OCI-LY3 (cell line): ENCODE data around the gene SPECC1L.
A peak's percentile ranks its signal among the peaks of the same experiment; 100 is the strongest.

ENCODE experiments used
- H2AFZ ChIP-seq: fragments of 200-600, 300-600 bp; shearing (Covaris generic); 2 replicates; pipeline ENCODE4 v1.6.0; 2014; ENCODE audit warnings: antibody characterized with exemption, low read depth, low read length
- H3K27ac ChIP-seq: fragments of 200-600, 300-600 bp; sonication (generic); 2 replicates; pipeline ENCODE4 v1.5.1; 2014; ENCODE audit warnings: mild to moderate bottlenecking, low read length, moderate library complexity, mixed read lengths
- H3K27me3 ChIP-seq: fragments of 200-600, 300-600 bp; sonication (generic); 2 replicates; pipeline ENCODE4 v1.6.1; 2014; ENCODE audit warnings: low read depth, low read length, mixed read lengths
- H3K36me3 ChIP-seq: fragments of 200-600, 300-600 bp; sonication (generic); replicated peaks from 2 replicates; pipeline ENCODE3; 2014; ENCODE audit warnings: low read depth, low read length, mixed read lengths
- H3K4me1 ChIP-seq: fragments of 300-600, 200-600 bp; sonication (generic); 2 replicates; pipeline ENCODE4 v1.6.1; 2014; ENCODE audit warnings: low read length, mixed read lengths
- H3K4me2 ChIP-seq: fragments of 200-600, 300-600 bp; sonication (generic); 2 replicates; pipeline ENCODE4 v1.6.1; 2014; ENCODE audit warnings: low read length, mixed read lengths
- H3K4me3 ChIP-seq: fragments of 300-600, 200-600 bp; sonication (generic); 2 replicates; pipeline ENCODE4 v1.5.1; 2014; ENCODE audit warnings: antibody characterized with exemption, mild to moderate bottlenecking, low read length, moderate library complexity
- H3K79me2 ChIP-seq: fragments of 300-600, 200-600 bp; shearing (Covaris generic); 2 replicates; pipeline ENCODE4 v1.6.1; 2014; ENCODE audit warnings: mild to moderate bottlenecking, low read length, mixed read lengths
- H3K9ac ChIP-seq: fragments of 300-600, 200-600 bp; shearing (Covaris generic); 2 replicates; pipeline ENCODE4 v1.6.0; 2014; ENCODE audit warnings: mild to moderate bottlenecking, low read length, moderate library complexity
- H3K9me3 ChIP-seq: fragments of 200-600, 300-600 bp; shearing (Covaris generic); 2 replicates; pipeline ENCODE4 v1.6.1; 2014; ENCODE audit warnings: low read length, mixed read lengths; ENCODE audit not compliant: insufficient read depth
- H4K20me1 ChIP-seq: fragments of 200-600, 300-600 bp; sonication (generic); 2 replicates; pipeline ENCODE4 v1.6.1; 2016; ENCODE audit warnings: low read length, mixed read lengths; ENCODE audit not compliant: insufficient read depth
- CTCF ChIP-seq: fragments of 200-600, 300-600 bp; sonication (generic); IDR thresholded peaks from 2 replicates; pipeline ENCODE4 v1.5.1; 2014; ENCODE audit warnings: antibody characterized with exemption, low read length, low read depth
- EZH2phosphoT487 ChIP-seq: fragments of 200-600 bp; shearing (Covaris generic); IDR thresholded peaks from 2 replicates; pipeline ENCODE4 v1.6.1; 2018; ENCODE audit warnings: antibody characterized with exemption, mixed run types, low read depth

SPECC1L gene

DNA sequence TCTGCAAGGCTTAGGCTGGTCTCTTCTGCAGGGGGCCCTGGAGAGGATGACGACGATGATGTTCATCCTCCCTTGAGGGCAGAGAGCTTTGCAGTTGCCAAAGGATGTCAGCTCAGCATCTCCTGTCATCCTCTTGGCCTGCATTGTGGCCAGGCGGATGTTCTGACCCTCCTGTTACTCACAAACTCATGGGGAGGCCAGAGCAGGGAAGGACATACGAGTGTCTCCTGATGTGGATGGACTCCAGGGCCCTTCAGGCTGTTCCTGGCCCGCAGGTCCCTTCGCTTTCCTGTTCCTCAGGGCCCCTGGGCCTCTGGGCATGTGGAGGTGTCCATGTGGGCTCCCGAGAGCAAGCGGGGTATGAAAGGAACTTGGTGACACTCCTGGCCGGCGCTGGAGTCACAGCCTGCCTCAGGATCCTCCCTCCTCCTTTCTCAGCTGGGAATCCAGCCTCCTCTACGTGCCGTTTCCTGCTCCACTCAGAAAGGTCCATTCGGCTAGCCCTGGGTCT lies 165.3 kb downstream of the SPECC1L start:
- H3K9ac ChIP-seq, result peak overlapping the region; percentile 56; the same call in 1 of the 2 replicates
- H4K20me1 ChIP-seq, result 0 out of 2 replicates have a peak, but pooled peaks cover 6% of the 10 kb centered on the region
- no peaks in the 10 kb centered on the region for H3K27me3 ChIP-seq
- peaks cover 8% of the 10 kb centered on the region; the same call in 1 of the 2 replicates for H3K79me2 ChIP-seq
- H3K9me3 ChIP-seq, result no peaks in the 10 kb centered on the region
- H3K4me2 ChIP-seq, result peak overlapping the region; percentile 92
- H2AFZ ChIP-seq, result no peak overlapping the region
- H3K36me3 ChIP-seq, result peaks cover 2% of the 10 kb centered on the region
- H3K4me3 ChIP-seq, result no peak overlapping the region
- H3K27ac ChIP-seq, result peak overlapping the region; percentile 93
- no peak for TF ChIP-seq EZH2phosphoT487
- TF ChIP-seq CTCF, result no peak
- H3K4me1 ChIP-seq, result peaks cover 73% of the 10 kb centered on the region

GRCh38 chr22:24436553-24436952 lies 165.9 kb downstream of the SPECC1L start:
- Histone ChIP-seq H3K36me3 (peaks cover 2% of the 10 kb centered on the region), H3K9me3 (no peaks in the 10 kb centered on the region), H3K4me3 (no peak overlapping the region), H3K27me3 (no peaks in the 10 kb centered on the region), H3K4me1 (peaks cover 66% of the 10 kb centered on the region), H3K4me2 (no peak overlapping the region), H2AFZ (no peak overlapping the region), H3K79me2 (peaks cover 8% of the 10 kb centered on the region; the same call in 1 of the 2 replicates), H3K9ac (no peak overlapping the region), H4K20me1 (0 out of 2 replicates have a peak, but pooled peaks cover 6% of the 10 kb centered on the region), H3K27ac (no peak overlapping the region)
- no peak for TF ChIP-seq CTCF
- no peak for TF ChIP-seq EZH2phosphoT487

DNA sequence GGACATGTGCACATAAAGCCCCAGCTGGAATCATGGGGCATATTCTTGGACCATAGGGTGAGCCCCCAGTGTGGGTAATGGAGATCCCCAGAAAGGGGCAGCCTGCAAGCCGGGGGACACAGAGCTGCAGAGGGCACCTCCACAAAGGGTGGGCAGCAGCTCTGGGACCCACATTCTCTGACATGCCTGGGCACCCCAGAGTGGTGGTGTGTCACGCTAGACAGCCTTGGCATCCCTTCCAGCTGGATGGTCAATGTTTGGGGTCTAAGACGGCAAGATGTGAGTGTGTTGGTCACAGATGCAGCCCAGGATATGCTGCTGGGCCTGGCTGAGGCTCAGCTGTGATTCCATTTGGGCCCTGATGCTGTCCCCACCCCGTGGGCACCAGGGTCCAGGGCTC lies 166.5 kb downstream of the SPECC1L start:
- H3K79me2 ChIP-seq, result peaks cover 5% of the 10 kb centered on the region; the same call in 1 of the 2 replicates
- no peak overlapping the region for H3K4me3 ChIP-seq
- H3K9me3 ChIP-seq, result no peaks in the 10 kb centered on the region
- H3K27ac ChIP-seq, result no peak overlapping the region
- no peaks in the 10 kb centered on the region for H3K27me3 ChIP-seq
- H2AFZ ChIP-seq, result no peak overlapping the region
- no peak overlapping the region for H3K4me2 ChIP-seq
- H3K4me1 ChIP-seq, result peaks cover 63% of the 10 kb centered on the region
- no peak overlapping the region for H3K9ac ChIP-seq
- 0 out of 2 replicates have a peak, but pooled peaks cover 6% of the 10 kb centered on the region for H4K20me1 ChIP-seq
- no peak for TF ChIP-seq CTCF
- no peak for TF ChIP-seq EZH2phosphoT487
- peaks cover 2% of the 10 kb centered on the region for H3K36me3 ChIP-seq

- no peak for TF ChIP-seq EZH2phosphoT487
- TF ChIP-seq CTCF, result peak; percentile 64
- H2AFZ ChIP-seq, result no peak overlapping the region
- no peak overlapping the region for H3K4me2 ChIP-seq
- H3K9ac ChIP-seq, result no peak overlapping the region
- H3K79me2 ChIP-seq, result no peaks in the 10 kb centered on the region; the same call in 1 of the 2 replicates
- H3K36me3 ChIP-seq, result peaks cover 2% of the 10 kb centered on the region
- peaks cover 63% of the 10 kb centered on the region for H3K4me1 ChIP-seq
- no peaks in the 10 kb centered on the region for H3K27me3 ChIP-seq
- H3K27ac ChIP-seq, result no peak overlapping the region
- 0 out of 2 replicates have a peak, but pooled peaks cover 6% of the 10 kb centered on the region for H4K20me1 ChIP-seq
- H3K4me3 ChIP-seq, result no peak overlapping the region
- no peaks in the 10 kb centered on the region for H3K9me3 ChIP-seq
These were observed 167.2 kb downstream of the SPECC1L start for GRCh38 chr22:24437741-24438328.
